WTC11 (cell line): ENCODE measurements around the gene SLC9A9. TPM values are rescaled to one million over a fixed set of nuclear protein-coding genes. Genes with fewer than 3 reads are reported as not detected.

ENCODE experiments used
- ATAC-seq: fragments of 200-7000 bp; cut with Tn5 transposase; 2 replicates; pipeline ENCODE4 v1.10.0; 2021; ENCODE audit warnings: mild to moderate bottlenecking, moderate library complexity
- CTCF ChIA-PET: fragments of 300-600 bp; sonication (Branson Sonifier 250); formaldehyde crosslinking; loops from one replicate; lab custom pipeline; 2021; ENCODE audit warnings: antibody characterized with exemption; lab: Charles Lee
- POLR2A ChIA-PET: fragments of 350-600 bp; sonication (Branson Sonifier 250); formaldehyde crosslinking; loops from one replicate; lab custom pipeline; 2021; ENCODE audit warnings: antibody characterized with exemption; lab: Charles Lee
- DNase-seq: peaks from one replicate; pipeline ENCODE4 v3.0.0; 2021; ENCODE audit warnings: low spot score
- H3K27ac Mint-ChIP-seq: 2 replicates; pipeline ENCODE4 v1.8.0; 2021; ENCODE audit warnings: mixed read lengths
- H3K27me3 Mint-ChIP-seq: 2 replicates; pipeline ENCODE4 v1.8.0; 2021; ENCODE audit warnings: low read depth, mild to moderate bottlenecking, moderate library complexity, mixed read lengths
- H3K36me3 Mint-ChIP-seq: 2 replicates; pipeline ENCODE4 v1.8.0; 2021; ENCODE audit warnings: mixed read lengths
- H3K4me1 Mint-ChIP-seq: 2 replicates; pipeline ENCODE4 v1.8.0; 2022; ENCODE audit warnings: mixed read lengths
- H3K4me3 Mint-ChIP-seq: 2 replicates; pipeline ENCODE4 v1.8.0; 2021; ENCODE audit warnings: mild to moderate bottlenecking, moderate library complexity, mixed read lengths
- H3K9me3 Mint-ChIP-seq: 2 replicates; pipeline ENCODE4 v1.8.0; 2021; ENCODE audit warnings: mixed read lengths
- ATF2 ChIP-seq: sonication (generic); formaldehyde crosslinking; IDR thresholded peaks from 2 replicates; pipeline ENCODE4 v1.8.1; 2022; ENCODE audit warnings: low read depth, missing genetic modification reagents, borderline replicate concordance
- CTCF ChIP-seq: fragments of 200-600 bp; IDR thresholded peaks from 2 replicates; pipeline ENCODE4 v1.8.0; 2022; ENCODE audit warnings: antibody characterized with exemption
- ESRRA ChIP-seq: sonication (generic); formaldehyde crosslinking; IDR thresholded peaks from 2 replicates; pipeline ENCODE4 v1.8.1; 2022; ENCODE audit warnings: mild to moderate bottlenecking, missing genetic modification reagents, borderline replicate concordance
- FOXJ3 ChIP-seq: sonication (generic); formaldehyde crosslinking; IDR thresholded peaks from 2 replicates; pipeline ENCODE4 v1.9.0; 2021; ENCODE audit warnings: missing genetic modification reagents, mild to moderate bottlenecking, borderline replicate concordance
- FOXP1 ChIP-seq: sonication (generic); formaldehyde crosslinking; IDR thresholded peaks from 2 replicates; pipeline ENCODE4 v1.8.0; 2022; ENCODE audit warnings: missing genetic modification reagents, mild to moderate bottlenecking, moderate library complexity, borderline replicate concordance
- GTF2I ChIP-seq: fragments of 250-450 bp; sonication (Bioruptor Pico); conservative IDR thresholded peaks from 2 replicates; pipeline ENCODE4 v1.4.0; 2021; ENCODE audit warnings: mild to moderate bottlenecking
- IRF2 ChIP-seq: sonication (generic); formaldehyde crosslinking; IDR thresholded peaks from 2 replicates; pipeline ENCODE4 v1.8.0; 2022; ENCODE audit warnings: low read depth, missing genetic modification reagents, borderline replicate concordance
- MXD4 ChIP-seq: fragments of 250-450 bp; sonication (Bioruptor Pico); IDR thresholded peaks from 2 replicates; pipeline ENCODE4 v1.8.0; 2021; ENCODE audit warnings: mild to moderate bottlenecking, moderate library complexity, borderline replicate concordance
- USF2 ChIP-seq: sonication (generic); formaldehyde crosslinking; IDR thresholded peaks from 2 replicates; pipeline ENCODE4 v1.8.1; 2023; ENCODE audit warnings: mild to moderate bottlenecking, missing genetic modification reagents, moderate library complexity
- ZBTB21 ChIP-seq: sonication (generic); formaldehyde crosslinking; IDR thresholded peaks from 2 replicates; pipeline ENCODE4 v1.8.1; 2023; ENCODE audit warnings: mild to moderate bottlenecking, missing genetic modification reagents, borderline replicate concordance
- ZNF317 ChIP-seq: sonication (generic); formaldehyde crosslinking; IDR thresholded peaks from 2 replicates; pipeline ENCODE4 v1.8.1; 2023; ENCODE audit warnings: low read depth, mild to moderate bottlenecking, moderate library complexity, missing genetic modification reagents, borderline replicate concordance
- ZNF532 ChIP-seq: fragments of 250-450 bp; sonication (Bioruptor Pico); IDR thresholded peaks from 2 replicates; pipeline ENCODE4 v1.9.0; 2021; ENCODE audit warnings: mild to moderate bottlenecking, borderline replicate concordance
- total RNA-seq: library from RNA; stranded (reverse); gene quantifications from 3 replicates; pipeline ENCODE4 v1.2.3, GENCODE V29; 2021
- TF ChIP-seq, protein P1 (sequence below): fragments of 250-450 bp; sonication (Bioruptor Pico); IDR thresholded peaks from 2 replicates; pipeline ENCODE4 v1.9.0; 2021; ENCODE audit warnings: mild to moderate bottlenecking
- TF ChIP-seq, protein P2 (sequence below): sonication (generic); formaldehyde crosslinking; IDR thresholded peaks from 2 replicates; pipeline ENCODE4 v1.8.1; 2023; ENCODE audit warnings: mild to moderate bottlenecking, missing genetic modification reagents
- TF ChIP-seq, protein P3 (sequence below): sonication (generic); formaldehyde crosslinking; IDR thresholded peaks from 2 replicates; pipeline ENCODE4 v1.8.0; 2022; ENCODE audit warnings: mild to moderate bottlenecking, missing genetic modification reagents
- TF ChIP-seq, protein P4 (sequence below): sonication (generic); formaldehyde crosslinking; IDR thresholded peaks from 2 replicates; pipeline ENCODE4 v1.8.1; 2022; ENCODE audit warnings: missing genetic modification reagents, borderline replicate concordance
- TF ChIP-seq, protein P5 (sequence below): sonication (generic); formaldehyde crosslinking; IDR thresholded peaks from 2 replicates; pipeline ENCODE4 v1.8.1; 2023; ENCODE audit warnings: mild to moderate bottlenecking, missing genetic modification reagents

SLC9A9 gene
- total RNA-seq, 1 experiment from 2014 or later, result 1.2 TPM

GRCh38 chr3:143249014-143249413, 599.3 kb downstream of the SLC9A9 start (continued):
- no peak for TF ChIP-seq GTF2I

GRCh38 chr3:143247073-143247472, 601.2 kb downstream of the SLC9A9 start:
- ChIA-PET CTCF (no interaction called here), POLR2A (no interaction called here)
- no peak for DNase-seq
- Mint-ChIP-seq H3K27ac (no peak overlapping the region), H3K27me3 (no peaks in the 10 kb centered on the region), H3K4me1 (peaks cover 8% of the 10 kb centered on the region), H3K9me3 (peaks cover 13% of the 10 kb centered on the region), H3K4me3 (no peak overlapping the region), H3K36me3 (no peaks in the 10 kb centered on the region)
- TF ChIP-seq FOXP1 (CRISPR knock-in tag), result no peak
- TF ChIP-seq, protein P1, sequence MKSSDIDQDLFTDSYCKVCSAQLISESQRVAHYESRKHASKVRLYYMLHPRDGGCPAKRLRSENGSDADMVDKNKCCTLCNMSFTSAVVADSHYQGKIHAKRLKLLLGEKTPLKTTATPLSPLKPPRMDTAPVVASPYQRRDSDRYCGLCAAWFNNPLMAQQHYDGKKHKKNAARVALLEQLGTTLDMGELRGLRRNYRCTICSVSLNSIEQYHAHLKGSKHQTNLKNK (CRISPR knock-in tag), result no peak
- TF ChIP-seq, protein P2, sequence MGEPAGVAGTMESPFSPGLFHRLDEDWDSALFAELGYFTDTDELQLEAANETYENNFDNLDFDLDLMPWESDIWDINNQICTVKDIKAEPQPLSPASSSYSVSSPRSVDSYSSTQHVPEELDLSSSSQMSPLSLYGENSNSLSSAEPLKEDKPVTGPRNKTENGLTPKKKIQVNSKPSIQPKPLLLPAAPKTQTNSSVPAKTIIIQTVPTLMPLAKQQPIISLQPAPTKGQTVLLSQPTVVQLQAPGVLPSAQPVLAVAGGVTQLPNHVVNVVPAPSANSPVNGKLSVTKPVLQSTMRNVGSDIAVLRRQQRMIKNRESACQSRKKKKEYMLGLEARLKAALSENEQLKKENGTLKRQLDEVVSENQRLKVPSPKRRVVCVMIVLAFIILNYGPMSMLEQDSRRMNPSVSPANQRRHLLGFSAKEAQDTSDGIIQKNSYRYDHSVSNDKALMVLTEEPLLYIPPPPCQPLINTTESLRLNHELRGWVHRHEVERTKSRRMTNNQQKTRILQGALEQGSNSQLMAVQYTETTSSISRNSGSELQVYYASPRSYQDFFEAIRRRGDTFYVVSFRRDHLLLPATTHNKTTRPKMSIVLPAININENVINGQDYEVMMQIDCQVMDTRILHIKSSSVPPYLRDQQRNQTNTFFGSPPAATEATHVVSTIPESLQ (CRISPR knock-in tag), result no peak
- ATAC-seq, result peak; percentile 52

DNA sequence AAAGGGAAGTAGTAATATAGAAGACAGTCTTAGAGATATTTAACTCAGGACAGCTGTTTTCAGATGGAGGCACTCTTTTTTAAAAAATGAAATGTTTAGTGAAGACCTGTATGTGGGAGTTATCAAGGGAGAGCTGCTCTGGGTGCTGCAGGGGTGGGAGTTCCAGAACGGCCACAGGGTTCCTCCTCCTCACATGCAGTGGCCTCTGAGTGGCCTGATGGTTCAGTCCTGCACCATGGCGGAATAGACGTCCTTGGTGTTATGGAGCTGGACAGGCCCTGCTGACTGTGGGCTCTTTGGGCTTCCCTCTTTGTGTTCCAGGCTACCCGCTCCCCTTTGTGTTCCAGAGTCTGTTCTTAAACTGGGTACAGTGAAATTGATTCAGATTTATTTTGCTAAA, 602.6 kb downstream of the SLC9A9 start:
- DNase-seq, result no peak
- Mint-ChIP-seq H3K4me1 (peaks cover 8% of the 10 kb centered on the region), H3K27me3 (no peaks in the 10 kb centered on the region), H3K27ac (no peak overlapping the region), H3K9me3 (peaks cover 7% of the 10 kb centered on the region), H3K4me3 (no peak overlapping the region), H3K36me3 (no peaks in the 10 kb centered on the region)
- CTCF ChIA-PET, result no interaction called here
- POLR2A ChIA-PET, result no interaction called here
- ATAC-seq, result no peak
- TF ChIP-seq, protein P3, sequence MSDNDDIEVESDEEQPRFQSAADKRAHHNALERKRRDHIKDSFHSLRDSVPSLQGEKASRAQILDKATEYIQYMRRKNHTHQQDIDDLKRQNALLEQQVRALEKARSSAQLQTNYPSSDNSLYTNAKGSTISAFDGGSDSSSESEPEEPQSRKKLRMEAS (CRISPR knock-in tag), result no peak
- TF ChIP-seq ZNF317 (no peak), ESRRA (CRISPR knock-in tag) (no peak), USF2 (CRISPR knock-in tag) (no peak), CTCF (no peak), MXD4 (no peak), ATF2 (CRISPR knock-in tag) (no peak), ZNF532 (CRISPR knock-in tag) (no peak), IRF2 (CRISPR knock-in tag) (no peak), FOXJ3 (CRISPR knock-in tag) (no peak), ZBTB21 (CRISPR knock-in tag) (no peak)
- TF ChIP-seq, protein P4, sequence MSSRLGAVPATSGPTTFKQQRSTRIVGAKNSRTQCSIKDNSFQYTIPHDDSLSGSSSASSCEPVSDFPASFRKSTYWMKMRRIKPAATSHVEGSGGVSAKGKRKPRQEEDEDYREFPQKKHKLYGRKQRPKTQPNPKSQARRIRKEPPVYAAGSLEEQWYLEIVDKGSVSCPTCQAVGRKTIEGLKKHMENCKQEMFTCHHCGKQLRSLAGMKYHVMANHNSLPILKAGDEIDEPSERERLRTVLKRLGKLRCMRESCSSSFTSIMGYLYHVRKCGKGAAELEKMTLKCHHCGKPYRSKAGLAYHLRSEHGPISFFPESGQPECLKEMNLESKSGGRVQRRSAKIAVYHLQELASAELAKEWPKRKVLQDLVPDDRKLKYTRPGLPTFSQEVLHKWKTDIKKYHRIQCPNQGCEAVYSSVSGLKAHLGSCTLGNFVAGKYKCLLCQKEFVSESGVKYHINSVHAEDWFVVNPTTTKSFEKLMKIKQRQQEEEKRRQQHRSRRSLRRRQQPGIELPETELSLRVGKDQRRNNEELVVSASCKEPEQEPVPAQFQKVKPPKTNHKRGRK (CRISPR knock-in tag), result no peak
- TF ChIP-seq, protein P5, sequence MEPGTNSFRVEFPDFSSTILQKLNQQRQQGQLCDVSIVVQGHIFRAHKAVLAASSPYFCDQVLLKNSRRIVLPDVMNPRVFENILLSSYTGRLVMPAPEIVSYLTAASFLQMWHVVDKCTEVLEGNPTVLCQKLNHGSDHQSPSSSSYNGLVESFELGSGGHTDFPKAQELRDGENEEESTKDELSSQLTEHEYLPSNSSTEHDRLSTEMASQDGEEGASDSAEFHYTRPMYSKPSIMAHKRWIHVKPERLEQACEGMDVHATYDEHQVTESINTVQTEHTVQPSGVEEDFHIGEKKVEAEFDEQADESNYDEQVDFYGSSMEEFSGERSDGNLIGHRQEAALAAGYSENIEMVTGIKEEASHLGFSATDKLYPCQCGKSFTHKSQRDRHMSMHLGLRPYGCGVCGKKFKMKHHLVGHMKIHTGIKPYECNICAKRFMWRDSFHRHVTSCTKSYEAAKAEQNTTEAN (CRISPR knock-in tag), result no peak
